Naive thymus-derived CD4-positive, alpha-beta T cell (primary cell): ENCODE data around the gene ZNF33B. TPM values are rescaled to one million over a fixed set of nuclear protein-coding genes. Genes with fewer than 3 reads are reported as not detected.

ENCODE experiments used
- ATAC-seq: fragments of 150-1000 bp; cut with Tn5 transposase; 2 replicates; pipeline ENCODE4 v1.10.0; 2021; ENCODE audit warnings: mild to moderate bottlenecking, moderate library complexity
- CTCF ChIA-PET: fragments of 350-600 bp; sonication (Branson Sonifier 250); formaldehyde crosslinking; loops from one replicate; lab custom pipeline; 2021; ENCODE audit warnings: antibody characterized with exemption; lab: Charles Lee
- POLR2A ChIA-PET: fragments of 350-600 bp; sonication (Branson Sonifier 250); formaldehyde crosslinking; loops from one replicate; lab custom pipeline; 2021; ENCODE audit warnings: antibody characterized with exemption, inconsistent platforms; lab: Charles Lee
- DNase-seq, 9 donors: peaks; one replicate each; pipeline versions ENCODE4 v3.0.0 to v3.0.0-alpha.2; 2020 to 2022; ENCODE audit warnings: mixed read lengths in 1 of 9
- H3K27ac ChIP-seq: one replicate; pipeline ENCODE4 v1.7.0; 2013; ENCODE audit warnings: mild to moderate bottlenecking, low read depth, low read length, moderate library complexity
- H3K27me3 ChIP-seq, 2 donors: one replicate each; pipeline ENCODE4 v1.7.0; 2013; ENCODE audit warnings: low read length in 2 of 2, mild to moderate bottlenecking in 2 of 2, moderate library complexity in 2 of 2; ENCODE audit not compliant: control insufficient read depth in 2 of 2, insufficient read depth in 2 of 2
- H3K36me3 ChIP-seq, 3 experiments: 1 replicate in 2 of 3; 2 replicates in 1 of 3; pipeline ENCODE4 v1.7.0; 2013; ENCODE audit warnings: low read length in 3 of 3, mild to moderate bottlenecking in 3 of 3, moderate library complexity in 1 of 3; ENCODE audit not compliant: insufficient read depth in 3 of 3, control insufficient read depth in 2 of 3
- H3K4me1 ChIP-seq, 2 donors: one replicate each; pipeline ENCODE4 v1.7.0; 2013; ENCODE audit warnings: low read length in 2 of 2, mild to moderate bottlenecking in 2 of 2, moderate library complexity in 1 of 2; ENCODE audit not compliant: control insufficient read depth in 2 of 2, insufficient read depth in 2 of 2
- H3K4me3 ChIP-seq: 2 replicates; pipeline ENCODE4 v1.7.0; 2013; ENCODE audit warnings: mild to moderate bottlenecking, low read length
- H3K9me3 ChIP-seq, 3 experiments: 1 replicate in 2 of 3; 2 replicates in 1 of 3; pipeline ENCODE4 v1.7.0; 2013; ENCODE audit warnings: low read length in 3 of 3; ENCODE audit not compliant: control insufficient read depth in 2 of 3
- H3K27ac Mint-ChIP-seq, 9 donors: one replicate each; pipeline ENCODE4 v1.8.0; 2020 to 2022; ENCODE audit warnings: mixed read lengths in 9 of 9, mild to moderate bottlenecking in 8 of 9, moderate library complexity in 5 of 9, inconsistent platforms in 2 of 9
- H3K27me3 Mint-ChIP-seq, 5 donors: one replicate each; pipeline ENCODE4 v1.8.0; 2021 to 2022; ENCODE audit warnings: mixed read lengths in 5 of 5, mild to moderate bottlenecking in 1 of 5
- H3K36me3 Mint-ChIP-seq, 5 donors: one replicate each; pipeline ENCODE4 v1.8.0; 2020 to 2022; ENCODE audit warnings: mixed read lengths in 5 of 5, mild to moderate bottlenecking in 3 of 5, inconsistent platforms in 1 of 5
- H3K4me1 Mint-ChIP-seq, 7 donors: one replicate each; pipeline ENCODE4 v1.8.0; 2020 to 2022; ENCODE audit warnings: mixed read lengths in 7 of 7, mild to moderate bottlenecking in 3 of 7, inconsistent platforms in 1 of 7
- H3K4me3 Mint-ChIP-seq, 10 donors: one replicate each; pipeline ENCODE4 v1.8.0; 2020 to 2022; ENCODE audit warnings: mild to moderate bottlenecking in 10 of 10, mixed read lengths in 10 of 10, moderate library complexity in 6 of 10, inconsistent platforms in 2 of 10
- H3K9me3 Mint-ChIP-seq, 11 donors: one replicate each; pipeline ENCODE4 v1.8.0; 2020 to 2022; ENCODE audit warnings: mixed read lengths in 11 of 11, mild to moderate bottlenecking in 4 of 11, inconsistent platforms in 1 of 11, moderate library complexity in 1 of 11
- intact Hi-C, 2 donors: fragments of 100-400 bp; cut with micrococcal nuclease; formaldehyde crosslinking; loops; one replicate each; pipeline ENCODE4 v1.15.1; 2023
- polyA plus RNA-seq, 2 donors: library from polyadenylated mRNA; unstranded; fragments of 300-500 nt; fragmentation: Illumina TruSeq; gene quantifications; one replicate each; pipeline ENCODE4 v1.2.3, GENCODE V29; 2021
- total RNA-seq, 6 experiments: library from RNA in 5 of 6; stranded (reverse) in 5 of 6; gene quantifications; 1 replicate in 5 of 6; 2 replicates in 1 of 6; pipeline ENCODE4 v1.2.3 and lab custom pipeline; 2021 to 2026

The ZNF33B gene
- total and polyA plus RNA-seq, 7 experiments from 2014 or later: 15.6 to 77.1 (median 31.2) TPM

DNA sequence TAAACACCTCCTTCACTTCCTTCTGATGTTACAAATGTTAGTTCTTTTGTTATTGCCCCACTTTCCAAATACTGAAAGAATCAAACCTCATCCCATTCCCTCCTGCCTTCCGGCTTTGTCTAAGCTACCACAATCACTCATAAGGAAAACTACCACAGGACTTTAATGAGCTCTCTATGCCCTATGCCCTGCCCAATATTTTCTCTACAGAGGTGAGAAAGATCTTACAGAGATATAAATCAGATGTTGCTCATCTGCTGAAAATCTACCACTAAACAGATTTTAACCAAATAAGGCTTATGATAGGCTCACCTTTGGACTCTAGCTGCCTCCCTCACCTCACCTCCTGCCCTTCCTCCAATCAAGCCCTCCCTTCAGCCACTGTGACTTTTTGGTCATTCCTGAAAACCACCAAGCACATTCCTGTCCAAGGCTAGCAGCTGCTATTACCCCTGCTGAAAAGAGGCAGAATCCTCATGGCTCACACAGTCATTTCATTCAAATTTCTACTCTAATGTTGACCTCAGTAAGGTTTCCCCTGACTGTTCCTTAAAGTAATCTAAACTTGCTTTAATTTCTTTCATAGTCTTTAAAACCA is 7.7 kb downstream of the ZNF33B start:
- H3K27ac Mint-ChIP-seq: peak overlapping the region; percentile 16 to 87 (median 69)
- peak overlapping the region in 6 of 10 donors; percentile 6 to 59 (median 22) for H3K4me3 Mint-ChIP-seq
- peaks cover 4 to 64% (median 14%) of the 10 kb centered on the region in 3 experiments for H3K36me3 ChIP-seq
- peaks cover 0 to 11% (median 2%) of the 10 kb centered on the region in 11 donors for H3K9me3 Mint-ChIP-seq
- H3K36me3 Mint-ChIP-seq: peaks cover 26 to 74% (median 59%) of the 10 kb centered on the region in 5 donors
- H3K4me1 Mint-ChIP-seq: peaks cover 27 to 61% (median 50%) of the 10 kb centered on the region in 7 donors
- H3K4me3 ChIP-seq: no peak overlapping the region
- no peak for DNase-seq
- H3K27me3 ChIP-seq: no peaks in the 10 kb centered on the region
- ChIA-PET POLR2A (interaction anchor here (0.7 kb wide), 1 partner anchor 18 kb away, joined by 3 read pairs; no protein-coding TSS in a partner anchor), CTCF (no interaction called here)
- peak overlapping the region; percentile 21 for H3K27ac ChIP-seq
- ATAC-seq: no peak
- no peaks in the 10 kb centered on the region for H3K27me3 Mint-ChIP-seq
- H3K4me1 ChIP-seq: peaks cover 7 to 8% of the 10 kb centered on the region in 2 donors
- no peaks in the 10 kb centered on the region for H3K9me3 ChIP-seq
- intact Hi-C loops: loop anchor here in 1 of 2 donors (10.0 kb wide), 1 partner anchor 654 kb away; no protein-coding TSS in a partner anchor

DNA sequence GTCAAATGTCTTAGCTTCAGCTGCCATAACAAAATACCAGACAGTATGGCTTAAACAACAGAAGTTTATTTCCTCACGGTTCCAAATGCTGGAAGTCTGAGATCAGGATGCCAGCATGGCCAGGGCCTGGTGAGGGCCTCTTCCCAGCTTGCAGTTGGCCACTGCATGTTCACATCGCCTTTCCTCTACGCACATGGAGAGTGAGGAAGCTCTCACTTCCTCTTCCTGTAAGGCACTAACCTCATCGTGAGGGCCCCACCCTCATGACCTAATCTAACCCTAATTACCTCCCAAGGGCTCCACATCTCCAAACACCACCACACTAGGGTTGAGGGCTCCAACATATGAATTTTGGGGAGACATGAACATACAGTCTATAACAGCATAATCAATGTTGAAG is 14.4 kb downstream of the ZNF33B start:
- peak overlapping the region in 2 of 9 donors; percentile 25 to 73 for H3K27ac Mint-ChIP-seq
- intact Hi-C loops: no loop called here
- Histone ChIP-seq H3K36me3 (peaks cover under 1 to 42% (median 14%) of the 10 kb centered on the region in 3 experiments), H3K4me3 (no peak overlapping the region), H3K9me3 (peaks cover 0 to 5% (median 0%) of the 10 kb centered on the region in 3 experiments), H3K27me3 (no peaks in the 10 kb centered on the region), H3K4me1 (no peaks in the 10 kb centered on the region), H3K27ac (no peak overlapping the region)
- H3K36me3 Mint-ChIP-seq: peaks cover 38 to 93% (median 87%) of the 10 kb centered on the region in 5 donors
- ATAC-seq (no peak), DNase-seq (no peak)
- H3K4me1 Mint-ChIP-seq: peaks cover 9 to 44% (median 27%) of the 10 kb centered on the region in 7 donors
- no peaks in the 10 kb centered on the region for H3K27me3 Mint-ChIP-seq
- POLR2A ChIA-PET: no interaction called here
- CTCF ChIA-PET: no interaction called here
- peaks cover 3 to 22% (median 10%) of the 10 kb centered on the region in 11 donors for H3K9me3 Mint-ChIP-seq
- H3K4me3 Mint-ChIP-seq: no peak overlapping the region

DNA sequence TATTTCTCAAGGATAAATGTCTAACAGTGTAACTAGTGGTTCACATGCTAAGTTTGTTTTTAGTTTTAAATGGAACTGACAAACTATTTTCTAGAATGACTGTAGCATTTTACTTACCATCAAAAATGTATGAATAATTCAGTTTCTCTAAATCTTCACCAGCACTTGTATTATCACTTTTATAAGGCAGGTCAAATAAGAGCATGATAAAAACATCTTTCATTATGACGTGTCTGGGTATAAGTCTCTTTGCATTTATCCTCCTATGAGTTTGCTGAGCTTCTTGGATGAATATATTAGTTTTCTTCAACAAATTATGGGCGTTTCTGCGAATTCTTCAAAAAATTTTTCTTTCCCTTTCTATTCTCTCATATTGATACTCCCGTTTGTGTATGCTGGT is 19.9 kb downstream of the ZNF33B start:
- Mint-ChIP-seq H3K27me3 (no peaks in the 10 kb centered on the region), H3K36me3 (peaks cover 28 to 86% (median 78%) of the 10 kb centered on the region in 5 donors), H3K4me3 (no peak overlapping the region), H3K9me3 (peaks cover 0 to 14% (median 0%) of the 10 kb centered on the region in 11 donors), H3K4me1 (peaks cover 10 to 39% (median 27%) of the 10 kb centered on the region in 7 donors), H3K27ac (peak overlapping the region in 1 of 9 donors; percentile 19)
- Histone ChIP-seq H3K4me3 (no peak overlapping the region), H3K9me3 (no peaks in the 10 kb centered on the region), H3K4me1 (no peaks in the 10 kb centered on the region), H3K27me3 (no peaks in the 10 kb centered on the region), H3K27ac (no peak overlapping the region), H3K36me3 (peaks cover 0 to 17% (median 0%) of the 10 kb centered on the region in 3 experiments)
- ATAC-seq: no peak
- ChIA-PET CTCF (no interaction called here), POLR2A (no interaction called here)
- intact Hi-C loops: no loop called here
- no peak for DNase-seq

- H3K9me3 Mint-ChIP-seq: peaks cover 0 to 12% (median 8%) of the 10 kb centered on the region in 11 donors
- Histone ChIP-seq H3K4me1 (no peaks in the 10 kb centered on the region), H3K4me3 (no peak overlapping the region), H3K27ac (no peak overlapping the region), H3K27me3 (no peaks in the 10 kb centered on the region), H3K9me3 (no peaks in the 10 kb centered on the region), H3K36me3 (peaks cover 0 to 25% (median 5%) of the 10 kb centered on the region in 3 experiments)
- ATAC-seq (no peak), DNase-seq (no peak)
- no peaks in the 10 kb centered on the region for H3K27me3 Mint-ChIP-seq
- ChIA-PET CTCF (no interaction called here), POLR2A (no interaction called here)
- H3K4me1 Mint-ChIP-seq: peaks cover 5 to 23% (median 9%) of the 10 kb centered on the region in 7 donors
- intact Hi-C loops: no loop called here
- no peak overlapping the region for H3K4me3 Mint-ChIP-seq
- H3K27ac Mint-ChIP-seq: peak overlapping the region in 2 of 9 donors; percentile 19 to 42
- H3K36me3 Mint-ChIP-seq: peaks cover 24 to 86% (median 79%) of the 10 kb centered on the region in 5 donors
These were observed 23.0 kb downstream of the ZNF33B start for GRCh38 chr10:42615419-42615818.

- DNase-seq (no peak), ATAC-seq (no peak)
- Mint-ChIP-seq H3K4me1 (peaks cover 0 to 17% (median 8%) of the 10 kb centered on the region in 7 donors), H3K27ac (no peak overlapping the region), H3K9me3 (peaks cover 0 to 58% (median 23%) of the 10 kb centered on the region in 11 donors), H3K27me3 (no peaks in the 10 kb centered on the region), H3K36me3 (peaks cover 40 to 94% (median 90%) of the 10 kb centered on the region in 5 donors), H3K4me3 (no peak overlapping the region)
- CTCF ChIA-PET: no interaction called here
- intact Hi-C loops: no loop called here
- H3K4me1 ChIP-seq: no peaks in the 10 kb centered on the region
- H3K9me3 ChIP-seq: no peaks in the 10 kb centered on the region
- POLR2A ChIA-PET: no interaction called here
- no peak overlapping the region for H3K4me3 ChIP-seq
- H3K36me3 ChIP-seq: peaks cover 0 to 62% (median 9%) of the 10 kb centered on the region in 3 experiments
- no peaks in the 10 kb centered on the region for H3K27me3 ChIP-seq
- no peak overlapping the region for H3K27ac ChIP-seq
These were observed 28.5 kb downstream of the ZNF33B start for GRCh38 chr10:42609872-42610271.

DNA sequence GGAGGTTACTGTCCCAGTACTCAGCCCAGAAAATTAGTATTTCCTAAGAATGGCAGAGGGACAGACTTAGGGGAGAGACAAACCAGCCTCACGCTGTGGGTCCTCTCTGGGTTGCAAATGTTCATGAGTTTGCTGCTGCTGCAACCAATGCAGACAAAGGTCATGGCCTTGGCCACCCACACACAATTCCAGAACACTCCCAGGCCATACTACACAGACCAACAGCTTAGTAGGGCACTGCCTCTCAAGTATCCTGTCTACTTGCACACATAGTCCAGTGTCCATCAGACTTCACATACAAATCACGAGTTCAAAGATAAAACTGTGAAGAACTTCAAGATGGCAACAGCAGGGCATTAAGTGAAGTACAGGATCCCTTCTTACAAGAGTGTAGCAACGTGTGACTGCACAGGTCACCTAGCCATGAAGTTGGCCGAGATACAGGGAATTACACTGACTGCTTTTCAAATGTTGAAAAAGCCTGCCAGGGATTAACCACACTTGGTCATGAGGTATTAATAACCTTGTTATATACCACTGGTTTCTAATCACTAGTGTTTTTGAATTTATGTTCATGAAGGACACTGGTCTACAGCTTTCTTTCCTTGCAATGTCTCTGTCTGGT is 40.0 kb downstream of the ZNF33B start:
- H3K4me3 ChIP-seq: no peak overlapping the region
- H3K27ac ChIP-seq: no peak overlapping the region
- Mint-ChIP-seq H3K9me3 (peaks cover 9 to 90% (median 56%) of the 10 kb centered on the region in 11 donors), H3K4me1 (peaks cover 0 to 3% (median 0%) of the 10 kb centered on the region in 7 donors), H3K27me3 (no peaks in the 10 kb centered on the region), H3K27ac (no peak overlapping the region), H3K4me3 (no peak overlapping the region), H3K36me3 (peaks cover 40 to 90% (median 80%) of the 10 kb centered on the region in 5 donors)
- no peak for ATAC-seq
- peaks cover 0 to 31% (median 7%) of the 10 kb centered on the region in 3 experiments for H3K9me3 ChIP-seq
- POLR2A ChIA-PET: no interaction called here
- H3K27me3 ChIP-seq: no peaks in the 10 kb centered on the region
- H3K36me3 ChIP-seq: peaks cover 3 to 43% (median 13%) of the 10 kb centered on the region in 3 experiments
- CTCF ChIA-PET: no interaction called here
- no peak for DNase-seq
- intact Hi-C loops: no loop called here
- no peaks in the 10 kb centered on the region for H3K4me1 ChIP-seq
